HG02623 (cell line): Measurements from ENCODE around the gene SPG7.
"Not testable (repeated sequence)": the region's sequence is repeated elsewhere in the genome, so short reads cannot be mapped to it uniquely, and the experiment has no call there.

Experiments used
- ATAC-seq: cut with Tn5 transposase; IDR thresholded peaks from one replicate; pipeline ENCODE4 v1.9.1; 2021; ENCODE audit warnings: moderate library complexity; ENCODE audit not compliant: unreplicated experiment

SPG7 gene

DNA sequence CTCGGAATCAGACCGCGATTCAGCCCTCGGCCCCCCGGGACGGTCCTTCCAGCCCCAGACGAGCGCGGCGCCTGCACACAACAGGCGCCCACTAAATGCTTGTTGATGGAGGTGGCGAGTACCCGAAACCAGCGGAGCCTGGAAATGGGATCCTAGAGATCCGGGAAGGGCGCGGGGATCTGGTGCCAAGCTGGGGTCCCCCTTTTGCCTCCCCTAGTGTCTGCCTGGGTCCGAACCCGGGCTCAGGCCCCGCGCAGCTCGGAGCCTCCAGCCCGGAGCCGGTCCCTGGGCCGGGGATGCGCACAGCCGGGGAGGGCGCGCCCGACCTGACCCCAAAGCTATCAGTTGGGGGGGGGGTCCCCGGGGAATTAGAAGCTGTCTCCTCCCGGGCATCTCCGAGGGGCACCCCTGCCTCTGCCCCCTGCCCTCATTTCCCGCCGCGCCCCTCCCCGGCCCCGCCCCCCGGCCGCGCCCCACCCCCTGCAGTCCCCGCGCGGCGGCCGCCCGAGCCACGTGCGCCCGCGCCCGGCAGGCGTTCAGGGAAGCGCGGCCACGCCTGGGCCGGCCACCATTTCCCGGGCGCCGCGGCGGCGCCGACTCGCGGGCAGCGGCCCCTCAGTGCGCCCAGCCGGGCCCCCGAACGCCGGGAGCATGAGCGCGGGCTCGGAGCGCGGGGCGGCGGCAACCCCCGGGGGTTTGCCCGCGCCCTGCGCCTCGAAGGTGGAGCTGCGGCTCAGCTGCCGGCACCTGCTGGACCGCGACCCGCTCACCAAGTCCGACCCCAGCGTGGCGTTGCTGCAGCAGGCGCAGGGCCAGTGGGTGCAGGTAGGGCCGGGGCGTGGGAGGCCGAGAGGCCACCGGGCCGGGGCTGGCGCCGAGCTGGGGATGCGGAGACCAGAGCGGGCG is 67.3 kb downstream of the SPG7 start, which contains the start of gene CPNE7:
Gene CPNE7 (plus strand): TSS at position 512 of the 906 bp plus-strand sequence. CDS start 140 bp downstream, at position 652.
- ATAC-seq: no peak

DNA sequence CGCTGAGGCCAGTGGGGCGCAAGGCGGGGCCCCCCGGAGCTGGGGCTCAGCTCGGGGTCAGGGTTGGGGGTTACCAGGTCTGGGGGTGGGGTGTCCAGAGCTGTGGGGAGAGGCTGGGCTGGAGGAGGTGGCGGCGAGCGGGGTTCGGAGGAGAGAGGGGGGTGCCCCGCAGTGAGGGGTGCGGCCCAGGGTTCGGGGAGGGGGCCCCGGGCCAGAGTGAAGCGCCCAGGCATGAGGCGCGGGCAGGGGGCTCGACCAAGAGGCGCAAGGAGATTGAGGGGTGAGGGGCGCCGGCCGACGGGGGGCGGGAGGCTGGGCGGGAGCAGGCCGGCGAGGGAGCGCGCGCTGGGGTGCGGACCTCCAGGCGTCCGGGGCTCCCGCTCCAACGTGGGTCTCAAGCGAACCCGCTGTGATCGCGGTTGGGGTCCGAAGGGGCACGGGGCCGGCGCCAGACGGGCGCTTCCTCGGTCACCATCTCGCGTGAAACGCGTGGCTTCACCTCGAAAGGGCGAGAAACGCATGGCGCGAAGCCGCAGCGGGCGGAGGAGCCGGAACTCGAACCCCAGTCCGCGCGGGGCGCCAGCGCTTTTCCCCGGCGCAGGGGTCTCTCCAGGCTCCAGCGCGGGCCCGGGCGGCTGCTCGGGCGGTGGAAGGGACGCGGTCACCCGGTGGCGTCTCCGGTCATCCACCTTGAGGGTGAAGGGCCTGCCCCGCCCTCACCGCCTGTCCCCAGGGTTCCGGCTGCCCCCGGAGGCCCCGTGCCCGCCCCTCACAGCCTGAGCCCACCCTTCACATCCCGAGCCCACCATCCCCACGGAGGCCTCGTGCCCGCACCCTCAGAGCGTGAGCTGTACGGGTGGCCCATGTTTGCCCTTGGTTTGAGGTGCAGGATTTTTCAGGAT is 68.2 kb downstream of the SPG7 start:
- ATAC-seq: no peak

DNA sequence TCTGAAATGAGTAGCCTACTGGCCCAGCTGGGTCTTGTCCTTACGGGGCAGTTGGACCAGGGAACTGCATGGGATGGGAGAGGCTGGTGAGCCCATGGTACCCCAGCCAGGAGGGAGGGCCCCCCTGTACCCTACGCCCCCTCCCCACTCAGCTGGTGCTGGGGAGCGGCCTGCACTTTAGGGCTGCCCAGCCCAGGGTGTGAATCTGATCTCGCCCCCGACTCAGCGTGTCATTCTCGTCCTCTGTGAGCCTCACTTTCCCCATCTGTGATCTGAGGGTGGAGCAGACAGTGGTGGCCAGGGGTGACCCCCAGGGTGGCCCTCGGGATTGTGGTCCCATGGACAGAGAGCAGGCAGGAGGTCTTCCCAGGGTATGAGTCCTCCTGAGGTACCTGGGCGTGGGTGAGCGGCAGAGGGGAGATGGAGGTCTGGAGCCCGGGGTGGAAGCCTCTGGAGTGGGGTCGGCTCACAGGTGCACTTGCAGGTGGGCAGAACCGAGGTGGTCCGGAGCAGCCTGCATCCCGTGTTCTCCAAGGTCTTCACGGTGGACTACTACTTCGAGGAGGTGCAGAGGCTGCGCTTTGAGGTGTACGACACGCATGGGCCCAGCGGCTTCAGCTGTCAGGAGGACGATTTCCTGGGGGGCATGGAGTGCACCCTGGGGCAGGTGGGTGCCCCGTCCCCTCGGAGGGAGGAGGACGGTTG is 69.0 kb downstream of the SPG7 start:
- ATAC-seq: no peak

DNA sequence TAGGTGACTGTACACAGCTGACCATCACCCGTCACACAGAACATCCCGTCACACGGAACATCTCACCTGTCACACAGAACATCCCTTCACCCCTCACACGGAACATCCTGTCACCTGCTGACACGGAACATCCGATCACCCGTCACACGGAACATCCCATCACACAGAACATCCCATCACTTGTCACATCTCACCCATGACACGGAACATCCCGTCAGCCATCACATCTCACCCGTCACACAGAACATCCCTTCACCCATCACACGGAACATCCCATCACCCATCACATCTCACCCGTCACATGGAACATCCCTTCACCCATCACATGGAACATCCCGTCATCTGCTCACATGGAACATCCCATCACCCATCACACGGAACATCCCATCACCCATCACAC is 71.1 kb downstream of the SPG7 start:
- no peak for ATAC-seq

DNA sequence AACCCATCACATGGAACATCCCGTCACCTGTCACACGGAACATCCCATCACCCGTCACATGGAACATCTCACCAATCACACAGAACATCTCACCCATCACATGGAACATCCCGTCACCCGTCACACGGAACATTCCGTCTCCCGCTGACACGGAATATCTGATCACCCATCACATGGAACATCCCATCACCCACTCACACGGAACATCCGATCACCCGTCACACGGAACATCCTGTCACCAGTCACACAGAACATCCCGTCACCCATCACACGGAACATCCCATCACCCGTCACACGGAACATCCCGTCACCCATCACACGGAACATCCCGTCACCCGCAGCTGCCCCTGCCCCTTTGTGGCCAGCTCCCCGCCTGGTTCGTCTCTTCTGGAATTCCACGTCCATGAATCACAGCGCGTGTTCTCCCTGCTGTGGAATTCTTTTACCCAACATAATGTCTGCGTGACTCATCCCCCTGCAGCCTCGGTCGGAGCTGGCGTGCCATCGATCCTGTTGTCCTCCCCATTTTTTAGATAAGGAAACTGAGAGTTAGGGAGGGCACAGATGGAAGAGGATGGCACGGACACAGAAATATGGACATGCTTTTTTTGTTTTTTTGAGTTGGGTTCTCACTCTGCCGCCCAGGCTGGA is 73.0 kb downstream of the SPG7 start:
- no peak for ATAC-seq

DNA sequence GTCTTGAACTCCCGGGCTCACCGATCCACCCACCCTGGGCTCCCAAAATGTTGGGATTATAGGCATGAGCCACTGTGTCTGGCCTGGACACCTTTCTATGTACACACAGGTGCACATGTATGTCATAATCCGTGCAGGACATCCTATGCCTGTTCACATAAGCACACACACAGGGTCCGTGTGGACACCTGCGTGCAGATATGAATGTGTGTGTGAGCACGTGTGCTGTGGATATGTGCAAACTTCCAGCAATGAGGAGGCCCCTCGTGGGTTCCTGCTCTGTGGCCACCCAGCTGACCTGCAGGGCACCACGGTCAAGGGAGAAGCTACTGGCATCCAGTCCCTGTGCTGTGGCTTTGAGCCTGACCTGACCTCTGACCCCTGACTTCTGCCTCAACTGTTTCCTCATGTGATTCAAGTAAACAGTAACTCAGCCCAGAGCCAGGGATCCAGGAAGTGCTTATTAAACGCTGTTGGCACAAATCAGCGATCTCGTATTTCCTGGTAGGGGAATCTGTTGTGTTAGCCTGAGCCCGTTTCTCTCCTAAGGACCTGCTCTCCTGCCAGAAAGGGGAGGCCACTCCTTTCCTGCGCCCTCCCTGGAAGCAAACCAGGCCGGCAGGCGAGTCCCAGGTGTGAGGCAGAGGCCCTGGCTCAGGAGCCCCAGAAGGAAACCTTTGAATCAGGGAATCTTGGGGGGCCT is 73.8 kb downstream of the SPG7 start:
- ATAC-seq: no peak

DNA sequence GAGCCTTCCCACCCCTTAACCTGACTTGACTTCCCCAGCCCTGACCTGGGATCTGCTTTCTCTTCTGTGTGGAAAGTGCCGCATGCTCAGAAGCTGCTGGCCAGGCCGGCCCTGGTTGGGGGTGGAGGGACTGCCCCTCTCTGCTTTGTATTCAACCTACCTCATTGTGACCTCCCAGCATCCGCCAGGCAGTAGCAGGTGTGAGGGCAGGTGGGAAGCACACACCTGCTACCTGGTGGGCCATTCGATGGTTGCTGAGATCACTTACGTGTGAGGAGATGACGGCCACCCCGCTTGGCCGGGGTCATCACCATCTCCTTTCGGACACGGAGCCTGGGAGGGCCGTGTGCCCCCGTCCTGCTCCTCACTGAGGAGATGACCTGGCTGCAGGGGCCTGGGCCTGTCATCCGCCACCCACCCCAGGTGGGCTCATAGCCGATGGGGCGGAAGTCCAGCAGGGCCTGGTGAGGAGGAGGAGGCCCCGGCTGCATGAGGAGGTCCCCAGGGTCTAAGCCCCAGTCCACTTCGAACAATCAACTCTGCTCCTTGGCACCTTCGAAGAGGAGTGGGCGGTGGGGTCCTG is 74.5 kb downstream of the SPG7 start:
- no peak for ATAC-seq

DNA sequence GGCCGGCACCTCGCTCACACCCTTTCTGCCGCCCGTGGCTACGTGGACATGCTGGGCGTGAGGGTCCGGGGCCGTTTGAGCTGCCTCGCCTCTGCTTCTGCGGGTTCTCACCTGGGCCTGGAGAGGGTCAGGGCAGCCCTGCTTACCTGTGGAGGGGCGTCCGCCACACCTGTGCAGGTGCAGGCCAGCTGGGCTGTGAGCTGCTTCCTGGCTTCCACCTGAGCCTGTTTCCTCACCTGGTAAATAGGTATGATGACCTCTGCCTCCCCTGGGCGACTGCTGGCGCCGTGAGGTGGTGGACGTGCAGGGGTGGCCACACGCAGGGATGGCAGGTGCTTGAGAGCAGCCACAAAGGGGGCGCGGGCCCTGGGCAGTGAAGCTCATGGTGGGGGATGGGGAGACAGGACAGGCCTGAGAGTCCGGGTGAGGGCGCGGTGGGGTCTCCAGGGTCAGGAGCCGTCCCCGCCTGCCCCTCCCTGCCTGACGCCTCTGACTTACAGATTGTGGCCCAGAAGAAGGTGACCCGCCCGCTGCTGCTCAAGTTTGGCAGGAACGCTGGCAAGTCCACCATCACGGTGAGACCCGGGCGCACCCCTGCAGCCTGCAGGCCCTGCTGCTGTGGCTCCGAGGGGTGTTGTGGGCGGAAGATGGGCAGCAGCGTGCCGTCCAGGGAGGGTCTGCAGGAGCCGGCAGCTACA is 75.1 kb downstream of the SPG7 start:
- no peak for ATAC-seq

DNA sequence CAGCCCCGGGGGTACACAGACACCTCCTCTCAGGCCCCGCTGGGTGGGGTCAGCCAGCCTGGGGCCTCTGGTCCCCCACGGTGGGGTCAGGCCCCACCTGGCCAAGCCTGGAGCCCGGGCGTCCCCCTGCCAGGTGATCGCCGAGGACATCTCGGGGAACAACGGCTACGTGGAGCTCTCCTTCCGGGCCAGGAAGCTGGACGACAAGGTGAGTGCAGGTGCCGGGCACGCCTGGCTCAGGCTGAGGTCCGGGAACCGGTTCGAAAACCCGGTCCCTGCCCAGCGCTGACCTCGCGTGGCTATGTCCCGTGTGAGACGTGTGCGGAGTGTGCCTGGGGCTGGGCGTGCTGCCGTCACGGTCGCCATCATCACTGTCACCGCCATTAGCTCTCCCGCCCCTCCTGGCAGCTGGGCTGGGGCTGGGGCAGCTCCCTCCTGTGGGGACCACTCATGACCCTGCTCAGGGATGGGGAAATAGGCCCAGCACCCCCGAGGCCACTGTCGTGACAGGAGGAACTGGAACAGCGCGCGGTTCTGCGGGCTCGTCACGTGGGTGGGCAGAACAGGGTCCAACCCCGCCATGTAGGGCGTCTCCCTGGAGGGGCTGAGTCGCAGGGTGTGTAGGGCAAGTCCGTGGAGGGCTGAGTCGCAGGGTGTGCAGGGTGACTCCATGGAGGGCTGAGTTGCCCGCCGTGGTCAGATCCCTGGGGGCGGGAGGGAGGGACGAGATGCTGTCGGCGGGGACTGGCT is 75.9 kb downstream of the SPG7 start:
- no peak for ATAC-seq

DNA sequence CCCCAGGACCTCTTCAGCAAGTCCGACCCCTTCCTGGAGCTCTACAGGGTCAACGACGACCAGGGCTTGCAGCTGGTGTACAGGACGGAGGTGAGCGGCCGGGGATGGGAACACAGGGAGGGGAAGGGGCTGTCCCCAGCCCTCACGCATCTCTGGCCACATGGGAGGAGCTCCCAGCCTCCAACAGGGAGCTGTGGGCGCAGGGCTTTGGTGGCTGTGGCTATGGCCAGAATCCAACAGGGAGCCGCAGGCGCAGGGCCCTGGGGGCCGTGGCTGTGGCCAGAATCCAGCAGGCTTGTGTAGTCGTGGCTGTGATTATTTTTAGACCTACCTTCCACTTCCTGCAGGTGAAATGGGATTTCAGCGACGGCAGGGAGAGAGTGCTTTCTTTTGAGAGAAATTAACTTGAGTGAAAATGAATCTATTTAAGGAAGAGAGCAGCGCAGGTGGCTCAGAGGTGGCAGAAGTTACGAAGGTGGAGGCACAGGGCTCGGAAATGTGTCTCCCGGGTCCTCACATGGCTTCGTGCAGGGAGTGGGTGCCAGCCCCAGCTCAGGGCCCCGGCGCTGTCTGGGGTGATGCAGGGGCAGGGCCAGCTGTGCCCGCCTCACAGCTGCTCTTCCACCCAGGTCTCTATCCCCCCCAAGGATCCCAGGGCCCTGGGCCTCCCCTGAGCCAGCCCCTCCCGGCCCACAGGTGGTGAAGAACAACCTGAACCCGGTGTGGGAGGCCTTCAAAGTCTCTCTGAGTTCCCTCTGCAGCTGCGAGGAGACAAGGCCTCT is 76.8 kb downstream of the SPG7 start:
- no peak for ATAC-seq

DNA sequence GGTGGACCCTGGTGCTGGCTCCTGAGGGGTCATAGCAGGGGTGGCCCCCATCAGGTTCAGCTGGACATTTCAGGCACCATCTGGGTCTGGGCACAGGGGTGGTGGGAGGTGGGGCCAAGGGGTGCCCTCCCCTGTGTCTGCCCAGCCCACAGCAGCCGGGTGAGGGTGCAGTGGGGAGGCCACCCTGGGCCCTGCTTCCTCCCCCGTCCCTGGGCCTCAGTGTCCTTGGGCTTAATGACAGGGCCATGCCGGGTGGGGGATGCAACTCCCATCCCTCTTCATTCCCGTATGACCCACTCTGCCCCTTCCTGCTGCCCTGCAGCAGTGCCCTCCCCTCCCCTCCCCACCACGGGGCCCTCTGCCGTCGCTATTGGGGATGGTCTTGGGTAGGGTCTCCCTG is 78.0 kb downstream of the SPG7 start:
- no peak for ATAC-seq

DNA sequence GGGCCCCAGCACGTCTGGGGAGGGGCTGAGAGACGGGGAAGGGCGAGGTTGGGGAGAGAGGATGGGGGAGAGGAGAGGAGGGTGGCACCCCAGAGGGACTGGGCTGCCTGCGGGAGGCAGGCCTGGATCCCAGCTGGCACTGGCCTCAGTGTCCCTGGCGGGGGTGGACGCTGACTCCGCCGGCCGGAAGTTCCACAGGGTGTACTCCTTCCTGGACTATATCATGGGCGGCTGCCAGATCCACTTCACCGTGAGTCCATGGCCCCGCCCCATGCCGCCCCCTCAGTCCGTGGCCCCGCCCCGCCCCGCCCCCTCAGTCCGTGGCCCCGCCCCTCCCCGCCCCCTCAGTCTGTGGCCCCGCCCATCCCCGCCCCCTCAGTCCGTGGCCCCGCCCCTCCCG is 78.7 kb downstream of the SPG7 start:
- ATAC-seq: no peak

DNA sequence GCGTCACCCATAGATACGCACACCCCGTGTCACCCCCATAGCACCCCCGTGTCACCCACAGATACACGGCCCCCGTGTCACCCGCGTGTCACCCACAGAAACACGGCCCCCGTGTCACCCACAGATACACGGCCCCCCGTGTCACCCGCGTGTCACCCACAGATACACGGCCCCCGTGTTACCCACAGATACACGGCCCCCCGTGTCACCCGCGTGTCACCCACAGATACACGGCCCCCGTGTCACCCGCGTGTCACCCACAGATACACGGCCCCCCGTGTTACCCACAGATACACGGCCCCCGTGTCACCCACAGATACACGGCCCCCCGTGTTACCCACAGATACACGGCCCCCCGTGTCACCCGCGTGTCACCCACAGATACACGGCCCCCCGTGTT is 79.5 kb downstream of the SPG7 start:
- ATAC-seq: not testable (repeated sequence)

DNA sequence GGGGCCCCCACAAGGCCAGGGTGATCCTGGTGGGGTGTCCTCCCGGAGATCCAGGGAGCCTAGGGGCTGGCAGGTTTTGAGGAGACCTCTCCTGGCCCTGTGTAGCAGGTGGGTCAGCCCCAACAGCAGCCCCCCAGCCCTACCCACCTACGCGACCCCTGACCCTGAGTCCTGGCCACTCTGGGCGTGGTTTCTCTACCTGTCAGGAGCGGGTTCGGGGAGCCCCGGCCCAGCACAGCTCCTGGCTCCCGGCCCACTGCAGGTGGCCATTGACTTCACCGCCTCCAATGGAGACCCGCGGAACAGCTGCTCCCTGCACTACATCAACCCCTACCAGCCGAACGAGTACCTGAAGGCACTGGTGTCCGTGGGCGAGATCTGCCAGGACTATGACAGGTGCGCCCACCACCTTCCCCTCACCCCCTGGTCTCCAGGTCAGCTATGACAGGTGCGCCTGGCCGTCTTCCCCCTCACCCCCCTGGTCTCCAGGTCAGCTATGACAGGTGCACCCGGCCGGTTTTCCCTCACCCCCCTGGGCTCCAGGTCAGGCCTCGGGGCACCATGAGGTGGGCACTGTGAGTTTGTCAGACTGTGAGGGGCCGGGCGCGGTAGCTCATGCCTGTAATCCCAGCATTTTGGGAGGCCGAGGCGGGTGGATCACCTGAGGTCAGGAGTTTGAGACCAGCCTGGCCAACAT is 80.4 kb downstream of the SPG7 start:
- no peak for ATAC-seq

DNA sequence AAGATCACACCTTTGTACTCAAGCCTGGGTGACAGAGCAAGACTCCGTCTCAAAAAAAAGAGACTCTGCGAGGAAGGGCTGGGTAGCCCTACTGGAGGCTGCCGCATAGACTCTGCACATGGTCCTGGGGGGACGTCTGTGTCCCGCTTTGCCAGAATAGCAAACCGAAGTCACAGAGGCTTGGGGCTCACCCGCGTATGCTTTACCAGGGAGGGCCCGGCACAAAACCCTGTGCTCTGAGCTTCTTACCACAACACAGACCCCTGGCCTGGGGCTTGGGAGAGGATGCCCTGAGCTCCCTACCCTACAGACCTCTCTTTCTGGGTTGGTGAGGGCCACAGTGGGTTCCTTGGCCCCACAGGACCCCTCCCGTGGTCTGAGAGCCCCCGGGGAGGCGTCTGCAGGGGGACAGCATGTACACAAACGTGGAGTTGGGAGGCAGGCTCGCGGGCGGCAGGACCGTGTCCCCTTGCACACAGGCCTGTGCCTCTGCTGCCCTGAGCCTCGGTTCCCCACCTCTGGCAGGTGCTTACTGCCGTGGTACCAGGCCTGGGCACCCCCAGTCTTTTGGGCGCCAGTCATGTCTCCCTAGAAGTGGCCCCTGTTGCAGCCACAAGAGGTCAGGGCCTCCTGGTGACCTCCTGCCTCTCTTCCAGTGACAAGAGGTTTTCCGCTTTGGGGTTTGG is 81.2 kb downstream of the SPG7 start:
- no peak for ATAC-seq

DNA sequence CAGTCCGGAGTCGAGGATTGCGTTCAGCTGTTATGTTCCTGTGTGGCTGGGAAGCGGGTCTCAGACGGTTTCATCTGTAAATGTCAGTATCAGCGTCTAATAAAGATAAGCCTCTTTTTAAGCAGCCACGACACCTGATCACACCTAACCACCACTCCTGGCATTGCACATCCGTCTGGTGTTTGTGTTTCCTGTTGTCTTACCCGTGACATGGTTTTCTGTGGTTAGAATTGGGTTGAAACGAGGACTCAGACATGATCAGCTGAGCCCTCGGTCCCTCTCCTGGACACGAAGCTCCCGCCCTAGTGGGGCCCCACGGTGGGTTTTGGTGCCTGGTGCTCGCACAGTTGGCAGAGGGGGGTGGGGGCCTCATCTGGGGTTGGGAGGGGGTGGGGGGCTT is 85.6 kb downstream of the SPG7 start:
- no peak for ATAC-seq
